H1 (cell line): Measurements from ENCODE around the gene CASK. TPM values are rescaled to one million over a fixed set of nuclear protein-coding genes. Genes with fewer than 3 reads are reported as not detected.

Experiments
- CTCF ChIA-PET: fragments of 300-600 bp; sonication (Branson Sonifier 250); formaldehyde crosslinking; loops from one replicate; lab custom pipeline; 2021; ENCODE audit not compliant: partially characterized antibody; lab: Charles Lee
- POLR2A ChIA-PET: fragments of 300-600 bp; sonication (Branson Sonifier 250); formaldehyde crosslinking; loops from one replicate; lab custom pipeline; 2021; ENCODE audit warnings: inconsistent platforms; ENCODE audit not compliant: partially characterized antibody; lab: Charles Lee
- DNase-seq, 2 experiments: peaks; one replicate each; pipeline versions ENCODE4 v3.0.0 to v3.0.0-alpha.2; 2010 to 2022; ENCODE audit warnings: low spot score in 2 of 2, low read depth in 1 of 2, mixed read lengths in 1 of 2
- FAIRE-seq: peaks from 2 replicates; lab custom pipeline; 2011; peaks lifted over from hg19 to GRCh38; lab: Jason Lieb, UNC
- H2AFZ ChIP-seq: 2 replicates; pipeline ENCODE4 v1.8.1; 2012; ENCODE audit warnings: low read length, inconsistent platforms
- H2AK5ac ChIP-seq: 2 replicates; pipeline ENCODE4 v1.6.1; 2013; ENCODE audit warnings: low read depth, low read length
- H2BK120ac ChIP-seq: replicated peaks from 2 replicates; pipeline ENCODE3; 2013; ENCODE audit warnings: low read depth, low read length, inconsistent platforms
- H2BK12ac ChIP-seq: 2 replicates; pipeline ENCODE4 v1.6.1; 2013; ENCODE audit warnings: low read depth, low read length
- H2BK15ac ChIP-seq: 2 replicates; pipeline ENCODE4 v1.6.1; 2013; ENCODE audit warnings: low read length
- H2BK20ac ChIP-seq: 2 replicates; pipeline ENCODE4 v1.6.1; 2013; ENCODE audit warnings: low read length
- H2BK5ac ChIP-seq: 2 replicates; pipeline ENCODE4 v1.6.1; 2013; ENCODE audit warnings: low read depth, low read length
- H3K14ac ChIP-seq: 2 replicates; pipeline ENCODE4 v1.6.1; 2013; ENCODE audit warnings: inconsistent platforms; ENCODE audit not compliant: insufficient read length
- H3K18ac ChIP-seq: 2 replicates; pipeline ENCODE4 v1.6.1; 2013; ENCODE audit warnings: low read length; ENCODE audit errors: extremely low read depth
- H3K23ac ChIP-seq: 2 replicates; pipeline ENCODE4 v1.6.1; 2013; ENCODE audit warnings: inconsistent platforms; ENCODE audit not compliant: insufficient read length
- H3K23me2 ChIP-seq: 2 replicates; pipeline ENCODE4 v1.6.1; 2013; ENCODE audit warnings: low read depth, low read length
- H3K27ac ChIP-seq: 2 replicates; pipeline ENCODE4 v1.6.1; 2011; ENCODE audit warnings: low read depth, low read length, inconsistent platforms
- H3K27me3 ChIP-seq, 4 experiments: replicated peaks in 1 of 4; 1 replicate in 1 of 4; 2 replicates in 3 of 4; pipeline versions ENCODE4 v1.6.1 to v1.8.1; 2011 to 2013; ENCODE audit warnings: low read length in 3 of 4, mild to moderate bottlenecking in 3 of 4, inconsistent platforms in 2 of 4, mixed read lengths in 2 of 4, moderate library complexity in 1 of 4; ENCODE audit not compliant: control insufficient read depth in 3 of 4, insufficient read depth in 3 of 4; ENCODE audit errors: extremely low read depth in 1 of 4
- H3K36me3 ChIP-seq, 4 experiments: 2 replicates each; pipeline versions ENCODE4 v1.6.1 to v1.8.1; 2011 to 2013; ENCODE audit warnings: mild to moderate bottlenecking in 4 of 4, low read length in 3 of 4, moderate library complexity in 2 of 4, control low read depth in 1 of 4, inconsistent platforms in 1 of 4; ENCODE audit not compliant: insufficient read depth in 4 of 4, control insufficient read depth in 2 of 4
- H3K4ac ChIP-seq: replicated peaks from 2 replicates; pipeline ENCODE3; 2013; ENCODE audit warnings: low read length, low read depth, mixed read lengths, inconsistent platforms; ENCODE audit not compliant: insufficient read length
- H3K4me1 ChIP-seq, 4 experiments: replicated peaks in 1 of 4; 1 replicate in 1 of 4; 2 replicates in 3 of 4; pipeline versions ENCODE4 v1.6.1 to v1.8.1; 2011 to 2013; ENCODE audit warnings: low read length in 3 of 4, inconsistent platforms in 2 of 4, mixed read lengths in 1 of 4; ENCODE audit not compliant: insufficient read depth in 4 of 4, control insufficient read depth in 3 of 4
- H3K4me2 ChIP-seq, 2 experiments: 2 replicates each; pipeline versions ENCODE4 v1.6.1 to v1.8.1; 2011 to 2013; ENCODE audit warnings: low read depth in 2 of 2, low read length in 2 of 2, control low read depth in 1 of 2, inconsistent platforms in 1 of 2, mild to moderate bottlenecking in 1 of 2; ENCODE audit not compliant: insufficient read depth in 1 of 2
- H3K4me3 ChIP-seq, 4 experiments: fragments of 200-600, 300-600 bp in 1 of 4; sonication (generic), shearing (Covaris generic), sonication (Bioruptor Twin) in 1 of 4; 2 replicates each; pipeline versions ENCODE4 v1.5.1 to v1.8.1; 2011 to 2016; ENCODE audit warnings: low read length in 4 of 4, low read depth in 3 of 4, control low read depth in 2 of 4, inconsistent platforms in 2 of 4, mild to moderate bottlenecking in 2 of 4, mixed read lengths in 1 of 4, moderate library complexity in 1 of 4; ENCODE audit not compliant: insufficient read depth in 2 of 4; ENCODE audit errors: extremely low read depth in 1 of 4
- H3K56ac ChIP-seq: replicated peaks from 2 replicates; pipeline ENCODE3; 2013; ENCODE audit warnings: low read depth, mild to moderate bottlenecking, mixed read lengths, low read length, inconsistent platforms; ENCODE audit not compliant: insufficient read length
- H3K79me1 ChIP-seq: 2 replicates; pipeline ENCODE4 v1.6.1; 2013; ENCODE audit warnings: low read depth, low read length, control low read depth
- H3K79me2 ChIP-seq, 2 experiments: 2 replicates each; pipeline versions ENCODE4 v1.6.1 to v1.8.1; 2012 to 2013; ENCODE audit warnings: low read length in 2 of 2, mild to moderate bottlenecking in 2 of 2, inconsistent platforms in 1 of 2; ENCODE audit not compliant: insufficient read depth in 2 of 2, control insufficient read depth in 1 of 2
- H3K9ac ChIP-seq, 4 experiments: replicated peaks in 1 of 4; 1 replicate in 1 of 4; 2 replicates in 3 of 4; pipeline versions ENCODE4 v1.6.1 to v1.8.1; 2011 to 2013; ENCODE audit warnings: low read depth in 3 of 4, low read length in 3 of 4, control low read depth in 2 of 4, mild to moderate bottlenecking in 2 of 4, moderate library complexity in 2 of 4, inconsistent platforms in 1 of 4; ENCODE audit errors: extremely low read depth in 1 of 4
- H3K9me3 ChIP-seq, 2 experiments: 2 replicates each; pipeline versions ENCODE4 v1.6.1 to v1.8.1; 2012 to 2013; ENCODE audit warnings: mild to moderate bottlenecking in 2 of 2, moderate library complexity in 2 of 2, control low read depth in 1 of 2, inconsistent platforms in 1 of 2, low read depth in 1 of 2, low read length in 1 of 2, mixed read lengths in 1 of 2; ENCODE audit not compliant: insufficient read depth in 2 of 2
- H4K20me1 ChIP-seq, 2 experiments: replicated peaks in 1 of 2; 2 replicates each; pipeline versions ENCODE3 to v1.8.1; 2011 to 2013; ENCODE audit warnings: inconsistent platforms in 2 of 2, low read length in 2 of 2, mild to moderate bottlenecking in 1 of 2; ENCODE audit not compliant: insufficient read depth in 2 of 2, control insufficient read depth in 1 of 2
- H4K5ac ChIP-seq: 2 replicates; pipeline ENCODE4 v1.6.1; 2013; ENCODE audit warnings: low read length, low read depth, mixed read lengths, inconsistent platforms; ENCODE audit not compliant: insufficient read length
- H4K8ac ChIP-seq: 2 replicates; pipeline ENCODE4 v1.8.0; 2013; ENCODE audit warnings: mild to moderate bottlenecking, moderate library complexity, low read length, inconsistent platforms; ENCODE audit not compliant: insufficient read depth; ENCODE audit errors: extremely low read depth
- H4K91ac ChIP-seq: replicated peaks from 2 replicates; pipeline ENCODE3; 2013; ENCODE audit warnings: low read length, mixed read lengths, inconsistent platforms; ENCODE audit not compliant: insufficient read length
- BCL11A ChIP-seq, 2 experiments: IDR thresholded peaks; one replicate each; pipeline ENCODE4 v1.6.1; 2011; ENCODE audit warnings: low read depth in 2 of 2, low read length in 2 of 2, mild to moderate bottlenecking in 2 of 2
- CBX8 ChIP-seq: fragments of 300-800, 300-1000 bp; sonication (generic); IDR thresholded peaks from 2 replicates; pipeline ENCODE4 v1.7.1; 2016; ENCODE audit warnings: low read depth, low read length, borderline replicate concordance
- CHD1 ChIP-seq: IDR thresholded peaks from 2 replicates; pipeline ENCODE4 v1.6.1; 2012; ENCODE audit warnings: low read depth, low read length, improper control_type of control experiment
- EGR1 ChIP-seq: IDR thresholded peaks from 2 replicates; pipeline ENCODE4 v1.6.1; 2011; ENCODE audit warnings: low read depth, low read length, borderline replicate concordance
- EZH2 ChIP-seq: fragments of 200-600 bp; sonication (generic); IDR thresholded peaks from 2 replicates; pipeline ENCODE4 v1.7.1; 2012; ENCODE audit warnings: low read depth, mild to moderate bottlenecking, moderate library complexity, low read length, inconsistent platforms; ENCODE audit not compliant: severe bottlenecking
- FOSL1 ChIP-seq: IDR thresholded peaks from 2 replicates; pipeline ENCODE4 v1.6.1; 2011; ENCODE audit warnings: mild to moderate bottlenecking, low read depth, low read length, moderate library complexity; ENCODE audit not compliant: insufficient read depth
- HDAC2 ChIP-seq, 2 experiments: fragments of 300-600 bp in 1 of 2; sonication (generic) in 1 of 2; IDR thresholded peaks; 2 replicates each; pipeline ENCODE4 v1.6.1; 2011 to 2012; ENCODE audit warnings: low read depth in 2 of 2, low read length in 2 of 2, mild to moderate bottlenecking in 2 of 2, moderate library complexity in 2 of 2, borderline replicate concordance in 1 of 2, inconsistent platforms in 1 of 2
- HDAC6 ChIP-seq: IDR thresholded peaks from one replicate; pipeline ENCODE4 v1.7.1; 2012; ENCODE audit warnings: low read depth, mild to moderate bottlenecking, inconsistent platforms, low read length, moderate library complexity
- KDM5A ChIP-seq: fragments of 200-600 bp; IDR thresholded peaks from 2 replicates; pipeline ENCODE4 v1.7.1; 2012; ENCODE audit warnings: mild to moderate bottlenecking, low read length, inconsistent platforms, mixed read lengths
- MAFK ChIP-seq: IDR thresholded peaks from 2 replicates; pipeline ENCODE4 v1.6.1; 2012; ENCODE audit warnings: low read depth, mild to moderate bottlenecking, improper control_type of control experiment, low read length
- SP1 ChIP-seq: IDR thresholded peaks from 2 replicates; pipeline ENCODE4 v1.6.1; 2011; ENCODE audit warnings: low read depth, low read length
- SUZ12 ChIP-seq: fragments of 200-600 bp; sonication (generic); IDR thresholded peaks from 2 replicates; pipeline ENCODE4 v1.6.1; 2012; ENCODE audit warnings: mild to moderate bottlenecking, inconsistent platforms, low read length, moderate library complexity, mixed read lengths
- WGBS, 2 experiments: shearing (Covaris generic) in 1 of 2; methylation state at CpG; one replicate each; pipeline versions ENCODE4 v1.1.6 to v1.1.7; 2013 to 2015; ENCODE audit warnings: low lambda C conversion rate in 2 of 2, mixed read lengths in 2 of 2, inconsistent platforms in 1 of 2, low coverage in 1 of 2, missing lambda C conversion rate in 1 of 2; ENCODE audit not compliant: insufficient replicate concordance in 2 of 2, insufficient coverage in 1 of 2, insufficient read length in 1 of 2; ENCODE audit errors: extremely low coverage in 1 of 2, missing lambda C conversion rate in 1 of 2; 5-methylcytosine and 5-hydroxymethylcytosine counted together
- polyA plus RNA-seq, 7 experiments: library from polyadenylated mRNA; depleted of rRNA in 3 of 7; stranded (reverse) in 5 of 7; unstranded in 2 of 7; fragments of >200 nt in 5 of 7; fragments of 200-250 nt in 2 of 7; gene quantifications; 1 replicate in 5 of 7; 2 replicates in 1 of 7; 4 replicates in 1 of 7; pipeline versions ENCODE4 v1.2.1 to v1.2.3, GENCODE V29; 2011 to 2013; ENCODE audit warnings: missing spikeins in 2 of 7, mixed read lengths in 2 of 7
- total RNA-seq: library from RNA; stranded (reverse); fragmentation: NEBNext Ultra II Directional; extraction: Animal tissue kit (Norgen Biotek cat#: 25700); gene quantifications from 2 replicates; pipeline ENCODE4 v1.2.1, GENCODE V29; 2021
- TF ChIP-seq, protein P1 (sequence below): IDR thresholded peaks from 2 replicates; pipeline ENCODE4 v1.6.1; 2012; ENCODE audit warnings: inconsistent platforms
- TF ChIP-seq, protein P2 (sequence below): IDR thresholded peaks from 2 replicates; pipeline ENCODE4 v1.6.1; 2011; ENCODE audit warnings: low read depth, mild to moderate bottlenecking, low read length; ENCODE audit not compliant: insufficient read depth

CASK gene
- total and polyA plus RNA-seq, 2 of the 8 experiments (the other 6 are each of a cell fraction or from before 2014, with no cell fraction given): 21.6 to 55.1 TPM

- H2BK15ac ChIP-seq: no peak overlapping the region
- no peak overlapping the region for H2BK5ac ChIP-seq
- no peak overlapping the region for H3K9ac ChIP-seq
- H3K27me3 ChIP-seq: no peaks in the 10 kb centered on the region
- H4K20me1 ChIP-seq: no peaks in the 10 kb centered on the region
- no peak overlapping the region for H3K18ac ChIP-seq
- no peaks in the 10 kb centered on the region for H3K9me3 ChIP-seq
- no peak for DNase-seq
- POLR2A ChIA-PET: no interaction called here
- H3K14ac ChIP-seq: no peak overlapping the region
- no peaks in the 10 kb centered on the region for H3K79me2 ChIP-seq
- H2BK20ac ChIP-seq: no peak overlapping the region
- no peak overlapping the region for H3K23ac ChIP-seq
- H2AK5ac ChIP-seq: no peak overlapping the region
- H2AFZ ChIP-seq: no peak overlapping the region
- no peaks in the 10 kb centered on the region for H3K23me2 ChIP-seq
- H2BK120ac ChIP-seq: no peak overlapping the region
- FAIRE-seq: no peak
- no peak overlapping the region for H2BK12ac ChIP-seq
- CTCF ChIA-PET: interaction anchor here (0.7 to 1.6 kb wide), 6 partner anchors 9 to 169 kb away, joined by 3 to 9 read pairs (median 3); no protein-coding TSS in a partner anchor
- no peak overlapping the region for H3K56ac ChIP-seq
- H4K8ac ChIP-seq: no peak overlapping the region
- no peak overlapping the region for H3K4me2 ChIP-seq
- no peak overlapping the region for H4K5ac ChIP-seq
- WGBS, 2 experiments: 100% methylated on average over 1 of the region's 3 CpGs; no CpG with 5 or more reads in 1 of the 2 experiments
- no peak overlapping the region for H3K4me3 ChIP-seq
- H3K4ac ChIP-seq: no peak overlapping the region
- H3K36me3 ChIP-seq: no peaks in the 10 kb centered on the region
- H3K4me1 ChIP-seq: no peaks in the 10 kb centered on the region
- no peak overlapping the region for H3K27ac ChIP-seq
- no peak overlapping the region for H4K91ac ChIP-seq
- no peaks in the 10 kb centered on the region for H3K79me1 ChIP-seq
- no peak for TF ChIP-seq MAFK
- TF ChIP-seq SUZ12: no peak
- TF ChIP-seq, protein P1, sequence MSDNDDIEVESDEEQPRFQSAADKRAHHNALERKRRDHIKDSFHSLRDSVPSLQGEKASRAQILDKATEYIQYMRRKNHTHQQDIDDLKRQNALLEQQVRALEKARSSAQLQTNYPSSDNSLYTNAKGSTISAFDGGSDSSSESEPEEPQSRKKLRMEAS: no peak
- no peak for TF ChIP-seq CHD1
- TF ChIP-seq BCL11A (IDR thresholded peaks at IDR 0.05; ENCODE audit: low read depth in 2 of 2, low read length in 2 of 2): no peak
- TF ChIP-seq EZH2: no peak
- no peak for TF ChIP-seq FOSL1
- TF ChIP-seq EGR1: no peak
- TF ChIP-seq, protein P2, sequence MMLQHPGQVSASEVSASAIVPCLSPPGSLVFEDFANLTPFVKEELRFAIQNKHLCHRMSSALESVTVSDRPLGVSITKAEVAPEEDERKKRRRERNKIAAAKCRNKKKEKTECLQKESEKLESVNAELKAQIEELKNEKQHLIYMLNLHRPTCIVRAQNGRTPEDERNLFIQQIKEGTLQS: no peak
- TF ChIP-seq KDM5A: no peak
- TF ChIP-seq HDAC2 (IDR thresholded peaks at IDR 0.05; ENCODE audit: borderline replicate concordance in 1 of 2, low read depth in 2 of 2, low read length in 2 of 2): no peak
- TF ChIP-seq HDAC6: no peak
- no peak for TF ChIP-seq CBX8
- no peak for TF ChIP-seq SP1
Observed at GRCh38 chrX:41971346-41971745, 48.0 kb upstream of the CASK start.
